HG03432 (cell line): ENCODE data around the gene MINDY2.
"Not testable (repeated sequence)": the region's sequence is repeated elsewhere in the genome, so short reads cannot be mapped to it uniquely, and the experiment has no call there.

Source experiments
- ATAC-seq: cut with Tn5 transposase; IDR thresholded peaks from one replicate; pipeline ENCODE4 v1.9.1; 2021; ENCODE audit warnings: mild to moderate bottlenecking, moderate library complexity; ENCODE audit not compliant: unreplicated experiment

Gene MINDY2

GRCh38 chr15:58805095-58805494, 34.0 kb downstream of the MINDY2 start:
- ATAC-seq = no peak

DNA sequence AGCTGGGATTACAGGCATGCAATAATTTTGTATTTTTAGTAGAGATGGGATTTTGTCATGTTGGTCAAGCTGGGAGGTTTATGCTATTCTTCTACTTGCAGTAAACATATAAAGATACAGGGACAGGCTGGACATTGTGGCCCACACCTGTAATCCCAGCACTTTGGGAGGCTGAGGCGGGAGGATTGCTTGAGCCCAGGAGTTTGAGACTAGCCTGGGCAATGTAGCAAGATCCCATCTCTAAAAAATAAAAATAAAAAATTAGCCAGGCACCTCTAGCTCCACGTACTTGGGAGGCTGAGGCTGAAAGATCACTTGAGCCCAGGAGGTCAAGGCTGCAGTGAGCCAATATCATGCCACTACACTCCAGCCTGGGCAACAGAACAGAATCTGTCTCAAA, 52.2 kb downstream of the MINDY2 start:
- ATAC-seq = not testable (repeated sequence)

GRCh38 chr15:58830556-58830955, 59.5 kb downstream of the MINDY2 start:
- no peak for ATAC-seq

- not testable (repeated sequence) for ATAC-seq
These were observed 62.8 kb downstream of the MINDY2 start for GRCh38 chr15:58833681-58834426.

DNA sequence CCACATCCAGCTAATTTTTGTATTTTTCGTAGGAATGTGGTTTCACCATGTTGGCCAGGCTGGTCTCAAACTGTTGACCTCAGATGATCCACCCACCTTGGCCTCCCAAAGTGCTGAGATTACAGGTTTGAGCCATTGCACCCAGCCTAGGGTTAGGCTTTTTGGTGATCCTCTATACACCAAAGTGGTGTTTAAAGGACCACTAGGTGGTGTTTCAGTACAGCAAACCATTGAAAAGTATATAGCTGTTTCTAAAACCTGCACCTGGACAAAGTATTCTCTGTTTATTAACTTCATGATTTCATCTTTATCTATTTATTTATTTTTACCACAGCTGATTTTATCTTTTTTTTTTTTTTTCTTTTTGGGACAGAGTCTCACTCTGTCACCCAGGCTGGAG, 68.4 kb downstream of the MINDY2 start:
- no peak for ATAC-seq

GRCh38 chr15:58840048-58840447, 68.9 kb downstream of the MINDY2 start:
- no peak for ATAC-seq

GRCh38 chr15:58842713-58843396, 71.8 kb downstream of the MINDY2 start:
- no peak for ATAC-seq

GRCh38 chr15:58851205-58851604, 80.1 kb downstream of the MINDY2 start:
- ATAC-seq = not testable (repeated sequence)

- no peak for ATAC-seq
These were observed 81.2 kb downstream of the MINDY2 start for GRCh38 chr15:58852347-58852746.

GRCh38 chr15:58854593-58854992, 83.5 kb downstream of the MINDY2 start:
- ATAC-seq = no peak

DNA sequence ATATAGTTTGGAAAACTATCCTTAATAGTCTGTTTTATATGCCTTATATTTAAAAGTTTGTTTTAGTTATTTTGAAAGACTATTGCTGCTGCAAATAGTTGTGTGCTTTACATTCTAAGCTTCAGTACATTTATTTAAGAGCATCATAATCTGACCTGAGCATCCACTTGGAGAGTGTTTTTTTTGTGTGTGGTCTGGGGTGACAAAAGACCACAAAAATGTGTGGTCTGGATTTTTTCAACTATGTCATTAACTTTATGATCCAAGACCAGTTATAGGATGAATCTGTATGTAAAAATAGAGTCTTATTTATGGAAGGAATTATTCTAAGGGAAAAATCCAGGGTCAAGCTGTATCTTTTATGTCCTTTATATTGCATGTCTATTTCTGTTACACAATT, 85.0 kb downstream of the MINDY2 start:
- ATAC-seq = no peak

GRCh38 chr15:58856621-58857020, 85.5 kb downstream of the MINDY2 start:
- not testable (repeated sequence) for ATAC-seq

- no peak for ATAC-seq
These were observed 91.2 kb downstream of the MINDY2 start for GRCh38 chr15:58862326-58862725.

DNA sequence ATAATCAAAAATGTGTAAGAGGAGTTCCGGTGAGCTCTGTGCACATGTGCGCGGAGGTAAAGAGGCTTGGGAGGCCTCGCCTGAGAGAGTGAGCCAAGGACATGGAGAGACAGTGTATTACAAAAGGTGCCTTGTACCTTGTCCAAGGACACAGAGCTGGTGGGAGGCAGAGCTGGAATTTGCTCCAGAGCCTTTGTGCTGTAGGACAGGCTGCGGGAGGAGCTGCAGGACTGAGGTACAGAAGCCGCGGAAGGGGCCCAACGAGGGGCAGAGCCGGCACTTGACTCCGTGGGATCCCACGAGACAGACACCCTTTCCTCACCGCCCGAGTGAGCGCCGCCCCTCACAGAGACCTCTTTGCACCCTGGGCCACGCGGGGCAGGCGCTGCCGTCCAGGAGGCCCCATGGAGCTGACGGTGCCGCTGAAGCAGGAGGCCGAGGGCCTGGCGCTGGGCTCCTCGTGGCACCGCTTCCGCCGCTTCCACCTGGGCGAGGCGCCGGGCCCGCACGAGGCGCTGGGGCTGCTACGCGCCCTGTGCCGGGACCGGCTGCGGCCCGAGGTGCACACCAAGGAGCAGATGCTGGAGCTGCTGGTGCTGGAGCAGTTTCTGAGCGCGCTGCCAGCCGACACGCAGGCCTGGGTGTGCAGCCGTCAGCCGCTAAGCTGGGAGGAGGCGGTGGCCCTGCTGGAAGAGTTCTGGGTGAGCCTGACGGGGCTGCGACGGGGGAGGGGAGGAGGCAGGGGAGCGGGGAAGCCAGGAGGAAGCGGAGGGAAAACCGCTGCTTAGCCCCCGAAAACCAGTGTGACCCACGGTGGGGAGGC, 93.7 kb downstream of the MINDY2 start:
- ATAC-seq = no peak

DNA sequence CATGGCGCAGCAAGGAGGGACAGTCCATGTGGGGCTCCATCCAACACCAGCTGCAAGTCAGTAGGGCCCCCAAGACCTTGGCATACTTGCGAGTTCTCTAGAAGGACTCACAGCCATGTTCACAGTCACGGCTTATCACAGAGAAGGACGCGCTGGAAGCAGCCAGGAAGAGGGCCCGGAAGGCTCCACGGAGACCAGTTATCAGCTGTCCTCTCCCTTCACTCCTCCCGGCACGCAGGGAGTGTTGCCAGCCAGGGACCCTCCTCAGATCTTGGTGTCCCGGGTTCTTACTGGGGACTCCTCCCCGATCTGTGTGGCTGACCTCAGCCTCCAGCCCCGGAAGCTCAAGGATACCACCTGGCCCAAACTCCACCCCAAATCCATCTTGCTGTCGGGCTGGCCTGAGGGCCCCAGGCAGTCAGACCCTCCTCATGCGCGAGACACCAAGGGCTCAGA, 94.4 kb downstream of the MINDY2 start:
- no peak for ATAC-seq

GRCh38 chr15:58867926-58868325, 96.8 kb downstream of the MINDY2 start:
- ATAC-seq = no peak

GRCh38 chr15:58870451-58870850, 99.3 kb downstream of the MINDY2 start:
- ATAC-seq = no peak

- no peak for ATAC-seq
These were observed 102.2 kb downstream of the MINDY2 start for GRCh38 chr15:58873267-58873666.

DNA sequence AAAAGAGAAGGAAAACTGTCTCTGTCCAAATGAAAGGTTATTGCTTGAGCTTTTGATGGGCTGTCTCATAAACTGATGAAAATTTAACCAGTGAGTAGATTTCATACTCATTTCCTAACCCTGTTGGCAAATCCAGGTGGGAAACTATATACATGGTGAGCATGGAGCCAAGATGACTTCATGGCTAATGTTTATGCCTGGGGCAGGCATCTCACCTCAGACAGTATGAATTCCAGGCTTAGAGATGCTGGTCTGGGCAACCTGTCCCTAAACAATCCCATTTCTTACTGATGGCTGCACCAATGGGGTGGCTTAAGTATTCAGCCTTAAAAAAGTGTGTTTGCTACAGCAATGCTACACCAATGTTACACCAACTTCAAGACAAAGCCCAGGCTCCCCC, 104.2 kb downstream of the MINDY2 start:
- ATAC-seq = no peak

- no peak for ATAC-seq
These were observed 105.4 kb downstream of the MINDY2 start for GRCh38 chr15:58876306-58877106.
